GM12865 (cell line): ENCODE measurements around the gene CEP112.

Experiments
- DNase-seq: peaks from one replicate; pipeline ENCODE4 v3.0.0; 2010; ENCODE audit warnings: low read depth
- H3K4me3 ChIP-seq: 2 replicates; pipeline ENCODE4 v1.5.1; 2011; ENCODE audit warnings: mild to moderate bottlenecking, low read depth, low read length, control low read depth
- CTCF ChIP-seq: IDR thresholded peaks from 2 replicates; pipeline ENCODE4 v1.5.1; 2011; ENCODE audit warnings: low read length, control low read depth, low read depth, inconsistent platforms; ENCODE audit not compliant: insufficient read depth; ENCODE audit errors: missing control alignments

CEP112 gene

GRCh38 chr17:65857718-65858117, 334.2 kb downstream of the CEP112 start:
- H3K4me3 ChIP-seq, result no peak overlapping the region
- DNase-seq, result no peak
- no peak for TF ChIP-seq CTCF

- H3K4me3 ChIP-seq, result no peak overlapping the region
- no peak for TF ChIP-seq CTCF
- no peak for DNase-seq
These were observed 335.1 kb downstream of the CEP112 start for GRCh38 chr17:65856865-65857264.

- no peak for TF ChIP-seq CTCF
- H3K4me3 ChIP-seq, result no peak overlapping the region
- no peak for DNase-seq
These were observed 336.3 kb downstream of the CEP112 start for GRCh38 chr17:65855675-65856074.

GRCh38 chr17:65855245-65855644, 336.7 kb downstream of the CEP112 start:
- DNase-seq, result no peak
- no peak overlapping the region for H3K4me3 ChIP-seq
- TF ChIP-seq CTCF, result no peak

- DNase-seq, result no peak
- H3K4me3 ChIP-seq, result no peak overlapping the region
- no peak for TF ChIP-seq CTCF
These were observed 338.1 kb downstream of the CEP112 start for GRCh38 chr17:65853816-65854215.

GRCh38 chr17:65852911-65853310, 339.0 kb downstream of the CEP112 start:
- no peak overlapping the region for H3K4me3 ChIP-seq
- DNase-seq, result no peak
- no peak for TF ChIP-seq CTCF

- DNase-seq, result no peak
- H3K4me3 ChIP-seq, result no peak overlapping the region
- no peak for TF ChIP-seq CTCF
These were observed 339.8 kb downstream of the CEP112 start for GRCh38 chr17:65851965-65852736.
